Left renal pelvis (tissue), 4 donors: ENCODE measurements around the gene RYR2. TPM values are rescaled to one million over a fixed set of nuclear protein-coding genes. Genes with fewer than 3 reads are reported as not detected.

Source experiments
- DNase-seq, 4 donors: peaks; one replicate each; pipeline ENCODE4 v3.0.0-alpha.2; 2013; ENCODE audit warnings: low read depth in 4 of 4, low spot score in 3 of 4
- polyA plus RNA-seq, 4 donors: library from polyadenylated mRNA; unstranded; fragments of 120-200 nt; gene quantifications; one replicate each; pipeline ENCODE4 v1.2.1, GENCODE V29; 2013; ENCODE audit not compliant: insufficient read length in 4 of 4

The RYR2 gene
- polyA plus RNA-seq, 4 donors: 0.29 to 2.4 (median 1.5) TPM

DNA sequence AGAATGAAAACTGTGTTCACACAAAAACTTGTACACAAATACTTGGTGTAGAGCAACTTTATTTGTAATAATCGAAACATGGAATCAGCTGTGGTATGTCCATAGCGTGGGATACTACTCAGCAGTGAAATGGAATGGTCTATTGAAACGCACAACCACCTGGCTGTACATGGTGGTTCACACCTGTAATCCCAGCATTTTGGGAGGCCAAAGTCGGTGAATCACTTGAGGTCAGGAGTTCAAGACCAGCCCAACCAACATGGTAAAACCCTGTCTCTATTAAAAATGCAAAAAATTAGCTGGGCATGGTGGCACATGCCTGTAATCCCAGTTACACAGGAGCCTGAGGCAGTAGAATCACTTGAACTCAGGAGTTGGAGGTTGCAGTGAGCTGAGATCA lies 356.8 kb downstream of the RYR2 start:
- no peak for DNase-seq

DNA sequence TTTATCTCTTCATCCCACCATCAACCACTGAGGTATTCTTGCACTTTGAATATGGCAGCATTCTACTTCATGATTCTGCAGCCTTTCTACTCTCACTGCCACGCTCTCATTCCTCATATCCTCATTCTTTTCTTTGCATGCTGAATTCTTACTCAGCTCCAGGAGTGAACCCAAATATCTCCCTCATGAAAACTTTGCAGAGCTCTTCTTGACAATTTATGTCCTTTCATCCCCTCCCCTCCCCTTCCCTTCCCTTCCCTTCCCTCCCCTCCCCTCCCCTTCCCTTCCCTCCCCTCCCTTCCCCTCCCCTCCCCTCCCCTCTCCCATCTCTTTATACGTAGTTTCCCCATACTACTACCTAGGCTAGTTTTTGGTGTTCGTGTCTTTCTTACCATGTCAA lies 363.9 kb downstream of the RYR2 start:
- no peak for DNase-seq

DNA sequence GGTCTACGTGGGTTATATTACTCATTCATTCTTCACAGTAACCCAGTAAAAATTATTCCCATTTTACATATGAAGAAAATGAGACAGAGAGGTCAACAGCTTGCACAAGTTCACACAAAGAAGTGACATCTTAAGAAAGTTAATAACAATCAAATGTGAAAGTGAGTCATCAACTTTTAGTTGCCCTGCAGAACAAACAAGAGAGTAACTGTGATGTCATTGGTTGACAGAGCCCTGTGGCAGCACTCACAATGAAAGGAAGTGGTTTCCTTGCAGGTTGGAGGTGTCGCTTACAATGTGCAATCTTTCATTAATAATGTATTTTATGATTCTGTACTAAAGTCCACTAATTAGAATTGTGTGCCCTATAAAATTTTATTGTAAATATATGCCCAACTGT lies 369.6 kb downstream of the RYR2 start:
- DNase-seq: no peak

DNA sequence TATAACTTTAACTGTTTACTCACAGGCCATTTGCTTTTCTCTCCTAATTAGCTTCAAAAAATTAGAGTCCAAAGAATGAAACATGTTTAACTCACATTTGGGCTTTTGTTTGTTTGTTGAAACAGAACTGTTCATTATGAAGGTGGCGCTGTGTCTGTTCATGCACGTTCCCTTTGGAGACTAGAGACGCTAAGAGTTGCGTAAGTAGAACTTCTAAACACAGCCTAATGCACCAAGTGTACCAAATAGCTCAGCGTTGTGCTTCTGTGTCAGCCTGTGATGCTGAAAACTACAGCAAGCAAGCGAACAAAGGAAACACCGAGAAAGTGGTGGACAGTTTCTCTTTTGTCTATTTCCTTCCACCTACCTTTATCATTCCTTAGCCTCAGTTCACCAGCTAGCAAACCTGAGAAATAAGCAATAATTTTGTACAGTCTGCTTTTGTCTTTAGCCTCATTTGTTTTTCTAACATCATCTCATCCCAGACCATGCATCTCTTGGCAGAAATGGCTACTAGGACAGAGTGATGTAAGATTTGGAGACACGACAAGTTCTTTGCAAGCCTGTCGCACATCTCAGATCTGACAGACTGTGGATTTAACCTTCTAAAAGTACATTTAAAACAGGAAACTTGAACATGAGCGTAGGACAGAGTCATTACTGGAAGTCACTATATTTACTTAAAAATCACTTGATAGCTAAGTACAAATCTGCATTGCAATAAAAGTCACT lies 375.1 kb downstream of the RYR2 start:
- DNase-seq: no peak

DNA sequence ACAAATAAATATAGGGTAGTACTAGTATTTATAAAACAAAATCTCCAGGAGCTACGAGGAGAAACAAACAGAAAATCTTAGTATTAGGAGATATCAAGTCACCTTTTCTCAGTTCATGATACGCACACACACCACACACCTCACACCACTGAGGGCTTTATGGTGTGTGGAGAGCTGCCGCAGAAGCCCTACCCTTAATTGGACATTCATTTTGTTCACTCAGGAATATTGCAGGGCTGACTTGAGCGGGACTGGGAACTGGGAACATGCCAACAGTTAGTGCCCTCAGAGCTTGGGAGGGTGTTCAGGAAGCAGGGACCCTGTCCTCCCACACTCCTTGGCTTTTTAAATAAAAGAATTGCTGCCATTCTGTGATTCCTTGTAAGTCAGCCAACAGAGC lies 386.8 kb downstream of the RYR2 start:
- DNase-seq: no peak

DNA sequence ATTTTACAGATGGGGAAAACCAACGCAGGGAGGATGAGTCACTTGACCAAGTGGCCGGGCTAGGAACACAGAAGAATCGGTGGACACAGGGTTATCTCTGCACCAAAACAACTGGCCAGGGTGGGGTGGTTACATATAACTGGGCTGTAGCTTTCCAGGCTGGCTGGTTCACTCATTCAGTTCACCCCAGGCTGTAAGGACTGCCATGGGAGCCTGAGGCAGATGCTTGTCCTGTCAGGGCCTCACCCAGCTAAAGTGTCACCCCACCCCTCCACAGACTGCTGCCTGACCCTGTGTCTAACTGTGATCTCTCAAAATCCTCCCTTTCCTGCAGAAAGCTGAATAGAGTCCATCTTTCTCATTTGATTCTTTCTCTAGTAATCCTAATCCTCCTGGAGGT lies 387.3 kb downstream of the RYR2 start:
- no peak for DNase-seq

DNA sequence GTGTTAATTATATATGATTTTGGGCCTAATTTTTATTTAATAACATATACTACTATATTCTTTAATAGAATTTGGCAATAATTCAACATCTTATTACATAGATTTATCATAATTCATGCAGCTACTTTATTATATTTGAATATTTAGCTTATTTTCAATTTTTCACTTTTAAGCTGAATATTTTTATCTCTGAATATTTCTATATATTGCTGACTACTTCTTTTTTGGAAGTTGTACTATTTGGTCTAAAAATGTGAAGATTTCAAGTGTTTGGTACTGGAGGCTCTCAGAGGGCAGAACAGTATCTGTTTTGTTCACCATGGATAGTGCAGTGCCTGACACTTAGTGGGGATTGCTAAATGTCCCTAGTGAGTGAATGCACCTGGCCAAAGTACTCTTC lies 389.5 kb downstream of the RYR2 start:
- DNase-seq: no peak

DNA sequence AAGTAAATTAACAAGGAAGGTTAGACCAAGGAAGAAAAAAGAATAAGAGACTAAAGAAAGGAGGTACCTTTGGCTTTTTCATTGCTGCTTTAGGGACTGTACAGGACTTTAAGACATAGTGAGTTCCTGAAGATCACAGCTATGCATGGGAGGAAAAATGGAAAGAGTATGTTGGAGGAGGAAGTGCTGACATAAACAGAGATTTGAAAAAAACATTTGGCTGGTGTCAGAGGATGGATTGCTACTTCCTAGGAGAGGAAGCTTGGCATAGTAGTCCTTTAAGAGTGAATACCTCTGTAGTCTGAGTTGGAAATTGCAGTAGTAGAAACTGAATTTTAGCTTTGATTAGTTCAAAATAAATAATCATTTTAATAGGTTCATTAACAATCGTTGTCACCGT lies 398.4 kb downstream of the RYR2 start:
- no peak for DNase-seq

DNA sequence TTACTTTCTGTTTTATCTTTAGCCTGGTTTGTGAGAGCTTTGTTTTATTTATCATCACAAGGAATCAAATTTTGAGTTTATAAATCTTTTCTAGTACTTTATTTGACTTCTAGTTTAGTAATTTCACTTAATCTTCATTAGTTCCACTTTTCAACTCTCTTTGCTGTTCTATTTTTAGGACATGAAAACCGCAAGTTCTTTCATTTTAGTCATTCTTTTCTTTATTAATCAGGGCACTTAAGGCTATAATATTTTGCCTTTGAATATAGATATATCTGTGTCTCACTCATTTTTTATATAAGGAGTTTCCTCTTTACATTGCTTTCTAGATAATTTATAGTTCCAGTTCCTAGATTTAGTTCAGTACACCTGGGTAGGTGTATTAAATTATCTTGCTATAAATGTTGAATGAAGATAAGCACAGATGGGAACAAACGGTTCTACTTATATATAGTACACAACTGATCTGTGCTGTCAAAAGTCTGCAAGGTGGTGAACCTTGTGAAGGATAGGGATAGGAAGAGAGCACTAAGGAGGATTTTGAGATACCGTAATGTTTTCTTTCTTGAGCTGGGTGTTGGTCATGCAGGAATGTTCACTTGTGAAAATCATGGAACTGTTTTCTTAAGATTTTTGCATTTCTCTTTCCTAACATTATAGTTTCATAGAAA lies 402.3 kb downstream of the RYR2 start:
- no peak for DNase-seq

DNA sequence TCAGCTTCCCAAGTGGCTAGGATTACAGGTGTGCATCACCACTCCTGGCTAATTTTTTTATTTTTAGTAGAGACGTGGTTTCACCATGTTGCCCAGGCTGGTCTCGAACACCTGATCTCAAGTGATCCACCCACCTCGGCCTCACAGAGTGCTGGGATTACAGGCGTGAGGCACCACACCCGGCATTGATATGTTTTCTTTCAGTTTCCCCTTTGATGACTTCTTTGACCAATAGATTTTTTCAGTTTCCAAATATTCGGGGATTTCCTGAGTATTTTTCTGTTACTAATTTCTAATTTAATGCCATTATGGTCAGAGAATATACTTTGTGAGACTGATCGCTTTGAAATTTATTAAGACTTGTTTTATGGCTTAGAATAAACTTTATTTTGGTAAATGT lies 406.1 kb downstream of the RYR2 start:
- no peak for DNase-seq

DNA sequence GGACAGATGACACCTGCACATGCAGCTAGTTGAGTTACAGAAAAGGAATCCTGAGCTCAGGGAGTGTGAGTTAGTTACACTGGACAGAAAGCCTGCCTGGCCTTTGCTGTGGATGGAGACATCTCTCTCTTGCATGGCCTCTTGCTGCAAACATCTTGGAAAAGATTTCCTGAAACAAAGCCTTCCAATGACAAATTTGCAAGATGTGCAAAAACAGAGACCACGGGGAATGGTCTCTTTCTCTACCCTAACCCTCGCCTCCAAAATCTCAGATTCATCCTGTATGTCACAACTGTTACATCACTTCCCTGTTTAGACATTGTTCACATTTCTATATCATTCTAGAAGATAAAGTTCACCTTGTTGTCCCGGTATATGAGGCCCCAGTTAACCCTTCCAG lies 415.6 kb downstream of the RYR2 start:
- DNase-seq: no peak

DNA sequence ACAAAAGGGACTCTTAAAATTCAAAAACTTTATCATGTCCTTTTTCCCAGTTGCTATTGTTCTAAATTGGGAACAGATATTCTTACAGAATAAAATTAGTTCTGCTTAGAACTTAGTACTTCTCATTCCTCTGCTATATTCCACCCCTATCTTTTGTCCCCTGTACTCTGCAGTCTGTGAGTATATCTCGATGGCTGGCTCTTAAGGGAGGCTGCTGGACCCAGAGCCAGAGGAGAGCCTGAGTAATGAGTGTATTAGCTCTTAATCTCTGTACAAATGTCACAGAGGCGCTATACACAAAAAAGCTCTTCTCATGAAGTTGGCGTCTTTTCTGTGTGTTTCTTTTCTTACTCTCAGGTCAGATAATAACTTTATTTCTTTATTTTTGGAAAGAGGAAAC lies 425.3 kb downstream of the RYR2 start:
- DNase-seq: no peak

DNA sequence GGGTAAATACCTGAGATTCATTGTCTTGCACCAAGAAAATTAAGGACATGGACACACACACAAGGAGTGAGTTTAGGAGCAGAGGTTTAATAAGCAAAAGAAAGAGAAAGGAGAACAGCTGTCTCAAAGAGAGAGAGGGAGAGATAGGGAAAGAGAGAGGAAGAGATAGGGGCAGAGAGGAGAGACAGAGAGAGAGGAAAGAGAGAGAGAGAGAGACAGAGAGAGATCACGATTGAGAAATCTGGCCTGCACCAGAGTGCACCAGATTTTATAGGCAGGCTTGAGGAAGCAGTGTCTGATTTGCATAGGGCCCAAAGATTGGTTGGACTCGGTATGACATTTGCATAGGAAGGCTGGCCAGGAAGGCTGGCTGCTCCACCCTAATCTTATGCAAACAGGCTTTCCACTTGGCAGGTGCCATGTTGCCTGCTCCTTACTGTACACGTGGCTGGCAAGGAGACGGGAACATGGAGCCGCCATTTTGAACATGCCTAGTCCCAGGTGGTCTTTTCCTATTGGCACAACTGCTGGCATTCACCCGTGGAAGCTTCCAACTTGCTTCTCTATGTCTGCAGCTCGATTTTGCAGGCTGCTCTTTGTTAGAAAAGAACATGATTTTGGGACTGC lies 428.8 kb downstream of the RYR2 start:
- DNase-seq: no peak

DNA sequence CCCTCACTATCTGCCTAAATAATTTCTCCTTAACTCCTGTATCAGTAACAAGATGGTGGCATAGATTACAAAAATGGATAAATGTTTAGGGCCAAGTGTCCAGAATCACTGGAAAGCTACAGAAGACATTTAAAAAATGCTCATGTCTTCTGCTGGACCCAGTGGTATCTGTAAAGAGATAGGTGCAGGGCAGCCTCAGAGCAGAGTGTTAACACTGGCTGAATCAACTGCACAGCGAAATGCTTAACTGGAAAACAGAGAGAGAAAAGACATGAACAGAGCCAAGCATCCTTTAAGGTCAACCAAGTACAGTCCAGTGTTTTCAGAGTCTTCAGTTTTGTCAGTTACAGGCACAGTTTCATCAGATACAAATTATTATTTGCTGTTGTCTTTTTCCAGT lies 429.4 kb downstream of the RYR2 start:
- no peak for DNase-seq

DNA sequence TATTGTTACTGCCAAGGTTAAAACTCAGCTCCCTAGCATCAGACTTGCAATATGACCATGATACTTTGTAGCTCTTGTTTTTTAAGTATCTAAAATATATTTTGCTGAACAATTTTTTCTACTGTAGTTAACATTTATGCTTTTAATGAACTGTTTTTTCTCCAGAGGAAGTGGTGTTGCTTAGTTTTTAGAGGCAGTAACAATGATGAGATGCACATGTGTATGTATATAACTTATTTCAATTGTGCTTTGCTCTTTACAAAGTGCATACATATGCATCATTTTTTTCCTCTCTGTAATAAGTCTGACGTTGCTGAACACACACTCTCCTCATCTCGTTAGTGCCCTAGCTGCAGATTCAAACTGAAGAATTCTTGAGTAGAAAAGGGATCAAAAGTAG lies 430.0 kb downstream of the RYR2 start:
- DNase-seq: peak in 1 of 4 donors; percentile 8

DNA sequence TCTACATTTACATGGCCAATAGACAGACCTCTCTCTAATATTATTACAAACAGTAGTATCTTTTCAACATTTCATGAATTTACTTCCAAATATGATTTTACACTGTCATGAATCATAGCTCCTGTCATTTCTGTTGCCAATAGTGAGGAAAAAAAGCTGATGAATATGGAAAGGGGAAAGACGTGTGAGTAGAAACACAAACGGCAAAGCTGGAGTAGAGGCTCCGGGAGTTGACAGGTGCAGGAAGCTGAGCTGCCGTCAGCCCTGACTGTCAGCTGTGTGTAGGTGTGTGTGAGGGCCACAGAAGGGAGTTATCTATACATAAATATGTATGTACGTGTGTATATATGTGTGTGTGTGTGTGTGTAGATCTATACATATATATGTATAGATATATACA lies 431.9 kb downstream of the RYR2 start:
- no peak for DNase-seq

DNA sequence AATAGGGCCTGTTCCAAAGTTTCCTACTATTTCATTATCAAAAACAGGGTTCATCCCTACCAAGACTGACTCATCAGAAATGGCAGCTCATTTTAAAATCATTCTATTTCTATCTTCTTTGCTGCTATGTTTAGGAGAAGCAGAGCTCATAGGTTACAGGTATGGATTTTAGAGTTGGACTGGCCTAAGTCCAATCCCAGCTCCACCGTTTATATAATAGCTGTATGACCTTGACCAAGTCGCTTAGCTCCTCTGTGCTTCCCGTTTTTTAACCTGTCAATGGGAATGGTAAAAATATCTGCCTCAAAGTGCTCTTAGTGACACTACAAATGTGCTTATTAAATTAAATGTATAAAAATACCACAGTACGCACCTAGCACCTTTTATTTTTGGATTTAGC lies 436.1 kb downstream of the RYR2 start:
- DNase-seq: no peak

DNA sequence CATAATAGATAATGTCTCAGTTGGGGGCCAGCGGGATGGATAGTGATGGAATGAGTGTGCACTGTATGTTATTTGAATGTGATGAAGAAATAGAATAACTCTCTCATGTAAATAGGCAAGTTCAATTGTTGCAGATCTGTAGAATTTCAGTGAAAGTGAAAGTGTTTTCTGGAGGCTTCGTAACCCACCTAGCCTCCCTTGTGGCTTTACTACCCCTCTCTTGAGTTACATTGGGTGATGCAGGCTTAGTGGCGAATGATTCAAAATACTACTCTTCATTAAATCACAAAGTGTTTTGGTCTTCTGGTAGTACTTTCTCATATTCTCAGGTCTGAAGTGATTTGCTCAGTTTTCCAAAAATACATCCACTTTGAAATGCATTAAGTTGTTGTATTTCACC lies 436.9 kb downstream of the RYR2 start:
- DNase-seq: no peak

DNA sequence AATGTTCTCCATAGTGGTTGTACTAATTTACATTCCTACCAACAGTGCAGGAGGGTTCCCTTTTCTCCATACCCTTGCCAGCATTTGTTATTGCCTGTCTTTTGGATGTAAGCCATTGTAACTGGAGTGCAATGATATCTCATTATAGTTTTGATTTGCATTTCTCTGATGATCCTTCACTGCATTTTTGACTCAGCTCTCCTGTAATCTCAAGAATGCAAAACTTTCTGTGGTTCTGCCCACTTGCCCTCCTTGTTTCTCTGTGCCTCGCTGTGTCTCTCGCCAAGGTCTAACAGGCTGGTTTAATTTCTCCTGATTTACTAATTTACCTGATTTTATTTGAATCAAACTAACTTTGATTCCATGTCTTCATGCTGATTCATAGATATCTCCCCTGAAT lies 440.8 kb downstream of the RYR2 start:
- DNase-seq: no peak

DNA sequence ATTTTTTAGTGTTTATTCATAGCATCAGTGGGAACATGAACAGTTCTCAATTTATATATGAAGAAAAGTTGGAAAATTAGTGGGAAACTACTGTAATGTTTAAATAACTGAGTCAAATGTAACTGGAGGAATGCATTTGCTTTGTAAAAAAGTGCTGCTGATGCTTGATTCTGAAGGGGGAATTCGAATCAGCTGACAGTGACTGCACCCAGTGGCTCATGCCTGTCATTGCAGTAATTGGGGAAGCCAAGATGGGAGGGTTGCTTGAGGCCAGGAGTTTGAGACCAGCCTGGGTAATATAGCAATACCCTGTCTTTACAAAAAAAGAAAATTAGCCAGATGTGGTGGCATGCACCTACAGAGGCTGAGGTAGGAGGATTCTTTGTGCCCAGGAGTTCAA lies 450.4 kb downstream of the RYR2 start:
- no peak for DNase-seq

DNA sequence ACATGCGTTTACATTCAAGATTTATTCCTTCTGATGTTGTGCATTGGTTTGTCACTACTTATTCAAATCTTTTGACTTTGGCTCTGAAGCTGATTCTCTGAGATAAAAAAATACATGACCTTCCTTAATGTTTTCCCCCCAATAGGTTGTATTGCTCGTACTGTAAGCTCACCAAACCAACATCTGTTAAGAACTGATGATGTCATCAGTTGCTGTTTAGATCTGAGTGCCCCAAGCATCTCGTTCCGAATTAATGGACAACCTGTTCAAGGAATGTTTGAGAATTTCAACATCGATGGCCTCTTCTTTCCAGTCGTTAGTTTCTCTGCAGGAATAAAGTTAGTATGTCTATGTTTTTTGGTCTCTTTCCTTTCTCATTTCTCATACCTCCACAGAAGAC lies 458.6 kb downstream of the RYR2 start:
- DNase-seq: no peak

DNA sequence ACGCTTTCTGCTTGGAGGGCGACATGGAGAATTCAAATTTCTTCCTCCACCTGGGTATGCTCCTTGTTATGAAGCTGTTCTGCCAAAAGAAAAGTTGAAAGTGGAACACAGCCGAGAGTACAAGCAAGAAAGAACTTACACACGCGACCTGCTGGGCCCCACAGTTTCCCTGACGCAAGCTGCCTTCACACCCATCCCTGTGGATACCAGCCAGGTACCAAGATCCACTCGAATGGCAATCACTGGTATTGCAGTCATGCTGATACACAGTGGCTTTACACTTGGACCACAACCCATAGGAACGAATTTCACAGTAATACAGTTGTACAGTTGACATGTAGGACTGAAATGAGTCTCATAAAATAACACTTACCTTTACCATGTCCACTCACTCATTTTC lies 461.3 kb downstream of the RYR2 start:
- DNase-seq: no peak
